HG03571 (cell line): Measurements from ENCODE around the gene MEI4.

ENCODE experiments used
- ATAC-seq: cut with Tn5 transposase; IDR thresholded peaks from one replicate; pipeline ENCODE4 v1.9.1; 2021; ENCODE audit not compliant: unreplicated experiment

The MEI4 gene

DNA sequence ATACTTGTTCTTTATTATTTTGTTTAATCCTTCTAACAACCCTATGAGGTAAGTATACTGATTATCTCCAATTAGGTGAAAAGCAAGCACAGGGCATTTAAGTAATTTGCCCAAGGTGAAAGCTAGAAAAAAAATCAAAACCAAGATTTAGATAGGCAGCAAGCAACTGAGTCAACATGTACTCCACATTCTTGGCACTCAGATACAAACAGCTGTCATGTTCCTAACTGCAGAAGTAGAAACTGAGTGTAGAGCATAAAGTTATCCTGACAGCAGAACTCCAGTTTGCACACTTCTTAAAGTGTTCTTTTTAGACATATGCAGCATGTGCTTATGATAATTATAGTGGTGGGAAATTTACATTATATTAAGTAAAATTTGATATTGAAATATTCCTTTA, 278.1 kb downstream of the MEI4 start:
- ATAC-seq = no peak

DNA sequence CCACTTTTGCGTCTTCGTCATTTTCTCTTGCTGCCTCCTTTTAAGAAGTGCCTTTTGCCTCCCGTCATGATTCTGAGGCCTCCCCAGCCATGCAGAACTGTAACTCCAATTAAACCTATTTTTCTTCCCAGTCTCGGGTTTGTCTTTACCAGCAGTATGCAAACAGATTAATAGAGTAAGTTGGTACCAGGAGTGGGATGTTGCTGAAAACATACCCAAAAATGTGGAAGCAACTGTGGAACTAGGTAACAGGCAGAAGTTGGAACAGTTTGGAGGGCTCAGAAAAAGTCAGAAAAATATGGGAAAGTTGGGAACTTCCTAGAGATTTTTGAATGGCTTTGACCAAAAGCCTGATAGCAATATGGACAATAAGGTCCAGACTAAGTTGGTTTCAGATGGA, 309.2 kb downstream of the MEI4 start:
- no peak for ATAC-seq

DNA sequence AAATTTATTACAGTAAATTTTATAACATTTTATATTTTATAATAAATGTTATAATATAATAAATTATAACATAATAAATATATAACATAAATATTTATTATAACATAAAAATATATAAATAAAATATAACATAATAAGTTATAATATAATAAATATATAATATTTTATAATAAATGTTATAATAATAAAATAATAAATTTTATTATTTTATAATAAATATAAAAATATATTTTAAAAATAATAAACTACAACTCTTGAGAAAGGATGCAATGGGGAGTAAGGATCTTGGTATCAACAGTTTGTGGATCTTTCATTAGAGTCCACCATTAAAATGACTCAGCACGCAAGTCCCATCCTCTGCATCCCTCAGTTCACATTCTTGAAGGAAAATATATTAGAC, 312.6 kb downstream of the MEI4 start:
- no peak for ATAC-seq

DNA sequence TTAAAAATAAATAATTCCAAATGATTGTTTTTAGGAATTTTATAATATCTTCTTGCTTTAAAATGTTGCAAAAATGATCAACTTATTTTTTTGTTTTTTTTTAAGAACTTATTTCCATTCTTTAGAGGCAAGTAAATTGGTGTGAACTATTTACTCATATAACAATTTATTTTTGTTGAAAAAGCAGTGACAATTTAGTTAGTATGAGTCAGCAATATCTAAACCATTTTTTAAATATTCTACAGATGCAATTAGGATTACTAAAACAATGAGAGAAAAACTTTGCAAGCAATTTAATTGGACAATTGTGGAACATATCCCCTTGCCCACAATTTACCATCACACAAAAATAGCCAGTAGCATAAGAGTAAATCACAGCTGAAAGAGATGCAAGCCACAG, 319.5 kb downstream of the MEI4 start:
- no peak for ATAC-seq
